Tibial artery (tissue), 4 donors: ENCODE measurements around the gene KRT79.

Experiments used
- DNase-seq, 2 donors: peaks; one replicate each; pipeline ENCODE4 v3.0.0-alpha.2; 2019
- H3K27ac ChIP-seq, 2 donors: fragments of 200-600 bp; sonication (generic) in 1 of 2; 1 replicate in 1 of 2; 2 replicates in 1 of 2; pipeline ENCODE4 v1.5.1; 2018 to 2019; ENCODE audit warnings: mild to moderate bottlenecking in 1 of 2
- H3K27me3 ChIP-seq, 2 donors: fragments of 200-600 bp; sonication (generic) in 1 of 2; one replicate each; pipeline versions ENCODE4 v1.5.1 to v1.6.0; 2016 to 2019
- H3K36me3 ChIP-seq, 3 donors: fragments of 200-600 bp; sonication (generic) in 2 of 3; one replicate each; pipeline ENCODE4 v1.5.1; 2016 to 2019; ENCODE audit warnings: mild to moderate bottlenecking in 2 of 3
- H3K4me1 ChIP-seq, 4 donors: fragments of 200-600 bp; sonication (generic) in 2 of 4; 1 replicate in 3 of 4; 2 replicates in 1 of 4; pipeline ENCODE4 v1.5.1; 2016 to 2019
- H3K4me3 ChIP-seq, 2 donors: fragments of 200-600 bp; sonication (generic) in 1 of 2; 1 replicate in 1 of 2; 2 replicates in 1 of 2; pipeline ENCODE4 v1.5.1; 2018 to 2019; ENCODE audit warnings: mild to moderate bottlenecking in 2 of 2
- H3K9me3 ChIP-seq, 3 donors: fragments of 200-600 bp; sonication (generic) in 1 of 3; one replicate each; pipeline ENCODE4 v1.5.1; 2016 to 2019
- intact Hi-C: fragments of 100-400 bp; cut with DNase I; formaldehyde crosslinking; loops from one replicate; pipeline ENCODE4 v1.15.0; 2023; ENCODE audit warnings: low total_unique reads
- TF ChIP-seq, protein P1 (sequence below), 2 experiments: fragments of 200-600 bp in 1 of 2; fragments of 450-650 bp in 1 of 2; IDR thresholded peaks; one replicate each; pipeline ENCODE4 v1.5.1; 2017 to 2019; ENCODE audit warnings: antibody characterized with exemption in 2 of 2, mild to moderate bottlenecking in 1 of 2, moderate library complexity in 1 of 2

The KRT79 gene

DNA sequence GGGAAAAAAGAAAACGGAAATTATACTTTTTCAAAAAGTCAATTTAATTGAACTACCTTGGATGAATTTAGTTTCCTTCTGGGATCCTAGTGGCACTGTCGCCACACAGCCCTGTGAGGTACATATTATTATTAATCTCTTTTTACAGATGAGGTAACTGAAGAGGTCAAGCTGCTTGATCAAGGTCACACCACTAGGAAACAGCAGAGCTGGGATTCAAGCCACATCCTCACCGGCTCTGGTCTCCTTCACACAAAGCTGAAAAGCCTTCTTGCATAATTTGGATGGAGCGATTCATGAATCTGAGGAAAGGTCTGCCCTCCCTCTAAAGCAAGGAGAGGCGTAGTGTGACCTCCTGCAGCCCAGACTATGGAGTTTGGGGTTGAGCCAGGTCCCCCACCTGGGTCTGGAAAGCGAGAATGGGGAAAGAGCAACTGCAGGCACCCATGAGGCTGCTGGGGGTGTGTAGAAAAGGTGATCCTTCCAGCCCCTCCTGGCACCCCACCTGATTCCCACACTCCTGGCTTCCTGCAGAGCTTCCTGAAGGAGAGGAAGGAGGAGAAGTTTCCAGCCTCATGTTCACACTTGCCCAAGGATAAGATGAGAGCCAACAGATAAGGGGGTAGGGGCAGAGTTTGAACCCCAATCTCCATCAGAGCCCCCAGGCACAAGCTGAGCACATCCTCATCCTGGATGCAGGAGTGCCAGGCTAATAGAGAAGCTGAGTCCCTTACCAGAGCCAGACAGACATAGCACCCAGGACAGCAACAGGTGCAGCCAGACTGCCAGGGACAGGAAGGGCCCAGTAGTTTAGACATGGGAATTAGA is 3.9 kb upstream of the KRT79 start:
- Histone ChIP-seq H3K36me3 (no peaks in the 10 kb centered on the region), H3K27me3 (peaks cover 0 to 40% of the 10 kb centered on the region in 2 donors), H3K4me3 (no peak overlapping the region), H3K27ac (no peak overlapping the region), H3K4me1 (no peaks in the 10 kb centered on the region), H3K9me3 (no peaks in the 10 kb centered on the region)
- intact Hi-C loops, result no loop called here
- TF ChIP-seq, protein P1, sequence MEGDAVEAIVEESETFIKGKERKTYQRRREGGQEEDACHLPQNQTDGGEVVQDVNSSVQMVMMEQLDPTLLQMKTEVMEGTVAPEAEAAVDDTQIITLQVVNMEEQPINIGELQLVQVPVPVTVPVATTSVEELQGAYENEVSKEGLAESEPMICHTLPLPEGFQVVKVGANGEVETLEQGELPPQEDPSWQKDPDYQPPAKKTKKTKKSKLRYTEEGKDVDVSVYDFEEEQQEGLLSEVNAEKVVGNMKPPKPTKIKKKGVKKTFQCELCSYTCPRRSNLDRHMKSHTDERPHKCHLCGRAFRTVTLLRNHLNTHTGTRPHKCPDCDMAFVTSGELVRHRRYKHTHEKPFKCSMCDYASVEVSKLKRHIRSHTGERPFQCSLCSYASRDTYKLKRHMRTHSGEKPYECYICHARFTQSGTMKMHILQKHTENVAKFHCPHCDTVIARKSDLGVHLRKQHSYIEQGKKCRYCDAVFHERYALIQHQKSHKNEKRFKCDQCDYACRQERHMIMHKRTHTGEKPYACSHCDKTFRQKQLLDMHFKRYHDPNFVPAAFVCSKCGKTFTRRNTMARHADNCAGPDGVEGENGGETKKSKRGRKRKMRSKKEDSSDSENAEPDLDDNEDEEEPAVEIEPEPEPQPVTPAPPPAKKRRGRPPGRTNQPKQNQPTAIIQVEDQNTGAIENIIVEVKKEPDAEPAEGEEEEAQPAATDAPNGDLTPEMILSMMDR (IDR thresholded peaks at IDR 0.05), result no peak
- no peak for DNase-seq

DNA sequence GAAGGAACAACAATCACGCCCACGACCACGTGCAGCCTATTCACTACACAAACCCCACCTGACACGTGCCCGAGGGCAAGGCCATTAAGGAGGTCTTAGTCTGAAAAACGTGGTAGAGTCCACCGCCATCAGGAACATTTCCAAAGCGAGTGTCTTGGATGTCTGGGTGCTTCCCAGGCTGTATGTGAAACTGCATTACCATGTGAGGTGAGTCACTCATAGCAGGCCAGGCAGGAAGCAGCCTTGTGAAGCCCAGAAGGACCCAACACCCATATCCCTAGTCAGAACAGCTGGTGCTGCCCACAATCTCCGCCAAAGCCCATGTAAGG is 3.3 kb upstream of the KRT79 start:
- Histone ChIP-seq H3K27ac (no peak overlapping the region), H3K4me3 (no peak overlapping the region), H3K9me3 (no peaks in the 10 kb centered on the region), H3K4me1 (no peaks in the 10 kb centered on the region), H3K27me3 (peaks cover 0 to 40% of the 10 kb centered on the region in 2 donors), H3K36me3 (no peaks in the 10 kb centered on the region)
- TF ChIP-seq, protein P1 (IDR thresholded peaks at IDR 0.05), result no peak
- intact Hi-C loops, result no loop called here
- DNase-seq, result no peak

DNA sequence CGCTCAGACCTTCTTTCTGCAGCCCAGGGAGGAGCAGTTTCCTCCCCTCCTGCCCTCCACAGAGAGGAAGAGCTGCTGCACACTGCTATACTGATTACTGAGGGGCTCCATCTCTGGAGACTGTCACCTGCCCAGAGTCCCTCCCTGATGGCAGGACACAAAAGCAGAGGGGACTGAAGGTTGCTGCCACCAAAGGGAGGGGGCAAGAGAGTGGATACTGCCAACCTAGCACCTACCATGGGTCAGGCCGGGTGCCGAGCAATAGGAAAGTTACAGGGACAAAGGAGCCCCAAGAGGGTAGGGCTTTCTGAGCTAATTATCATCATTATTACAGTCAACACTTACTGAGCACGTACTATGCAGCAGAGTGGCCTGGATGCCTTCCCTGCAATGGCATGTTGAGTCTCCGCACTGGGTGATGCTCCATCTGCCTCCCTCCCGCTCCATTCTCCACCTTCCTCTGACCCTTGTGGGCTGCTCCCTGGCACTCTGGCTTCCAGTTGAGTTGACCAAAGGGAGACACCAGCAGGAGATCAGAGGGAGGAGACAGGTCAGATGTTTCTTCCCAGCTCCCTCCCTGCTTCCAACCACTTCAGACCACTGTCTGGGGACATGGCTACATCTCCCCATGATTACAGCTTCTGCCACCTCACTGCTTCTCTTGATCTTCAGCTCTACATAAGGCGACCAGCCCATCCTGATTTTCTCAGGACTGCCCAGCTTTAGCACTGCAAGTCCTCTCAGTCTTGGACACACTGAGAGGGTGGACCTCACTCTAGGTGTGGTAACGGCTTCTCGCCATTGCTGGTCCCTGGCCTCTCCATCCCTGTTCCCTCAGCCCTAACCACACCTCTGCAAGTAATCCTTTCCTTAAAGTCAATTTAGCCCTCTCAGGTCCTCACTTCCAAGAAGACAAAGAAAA is 2.6 kb upstream of the KRT79 start:
- Histone ChIP-seq H3K36me3 (no peaks in the 10 kb centered on the region), H3K4me1 (no peaks in the 10 kb centered on the region), H3K4me3 (no peak overlapping the region), H3K27ac (no peak overlapping the region), H3K9me3 (no peaks in the 10 kb centered on the region), H3K27me3 (peaks cover 0 to 40% of the 10 kb centered on the region in 2 donors)
- DNase-seq, result no peak
- TF ChIP-seq, protein P1 (IDR thresholded peaks at IDR 0.05), result no peak
- intact Hi-C loops, result no loop called here

DNA sequence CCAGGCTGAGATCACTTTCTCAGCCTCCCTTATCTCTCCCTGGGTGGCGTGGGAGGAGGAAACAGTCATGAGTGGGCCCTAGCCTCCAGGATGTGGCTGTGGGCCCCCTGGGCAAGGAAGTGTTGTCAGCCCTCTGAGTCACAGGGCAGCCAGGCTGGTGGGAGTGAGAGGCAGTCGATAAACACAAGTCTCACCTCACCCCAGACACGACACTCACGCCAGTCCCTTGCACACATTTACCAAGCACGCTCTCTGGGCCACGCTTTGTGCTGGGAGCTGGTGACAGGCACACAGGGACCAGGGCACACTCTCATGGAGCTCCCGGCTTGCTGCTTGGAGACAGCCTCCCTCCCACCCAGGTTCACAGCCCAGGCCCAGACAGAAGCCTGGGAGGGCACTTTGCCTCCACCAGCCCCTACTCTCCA is 1.9 kb upstream of the KRT79 start:
- TF ChIP-seq, protein P1 (IDR thresholded peaks at IDR 0.05), result no peak
- peaks cover 0 to 40% of the 10 kb centered on the region in 2 donors for H3K27me3 ChIP-seq
- no peak overlapping the region for H3K27ac ChIP-seq
- intact Hi-C loops, result no loop called here
- no peaks in the 10 kb centered on the region for H3K4me1 ChIP-seq
- H3K36me3 ChIP-seq, result no peaks in the 10 kb centered on the region
- DNase-seq, result no peak
- H3K9me3 ChIP-seq, result no peaks in the 10 kb centered on the region
- no peak overlapping the region for H3K4me3 ChIP-seq

DNA sequence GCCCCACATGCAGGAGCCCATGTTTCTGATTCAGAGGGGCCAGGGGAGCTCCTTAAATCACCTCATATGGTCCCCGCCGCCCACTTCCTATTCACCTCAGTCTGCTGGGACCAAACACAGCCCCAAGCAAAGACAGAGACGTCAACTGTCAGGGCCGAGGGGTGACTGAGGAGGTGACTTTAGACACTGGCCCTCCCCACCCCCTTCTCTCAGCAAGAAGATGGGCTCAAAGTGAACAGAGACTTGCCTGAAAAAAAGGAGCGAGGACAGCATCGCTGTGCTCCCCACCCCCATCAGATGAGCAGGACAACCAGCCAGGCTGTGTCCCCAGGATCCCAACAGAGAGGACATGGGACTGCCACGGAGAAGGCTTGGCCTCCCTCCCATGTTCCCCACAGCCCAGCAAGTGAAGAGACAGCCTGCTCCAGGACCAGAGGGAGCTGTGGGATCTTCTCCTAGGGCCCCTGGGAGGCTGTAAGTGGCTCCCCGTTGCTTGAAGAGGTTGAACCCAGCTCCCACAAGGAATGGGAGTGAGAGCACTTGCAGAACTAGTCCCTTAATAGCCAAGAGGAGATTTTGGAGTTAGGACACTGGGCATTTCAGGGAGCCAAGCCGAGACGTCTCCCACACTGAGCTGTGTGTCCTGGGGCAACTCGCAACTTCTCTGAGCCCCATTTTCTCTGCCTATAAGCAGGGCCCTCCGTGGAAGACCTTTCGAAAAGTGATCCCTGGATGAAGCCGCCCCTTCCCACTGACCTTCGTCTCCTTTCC is 1.3 kb upstream of the KRT79 start:
- no peak for DNase-seq
- intact Hi-C loops, result no loop called here

More for the DNA sequence above, 1.3 kb upstream of the KRT79 start:
- TF ChIP-seq, protein P1 (IDR thresholded peaks at IDR 0.05), result no peak
- no peaks in the 10 kb centered on the region for H3K4me1 ChIP-seq
- no peak overlapping the region for H3K27ac ChIP-seq
- peaks cover 0 to 40% of the 10 kb centered on the region in 2 donors for H3K27me3 ChIP-seq
- no peak overlapping the region for H3K4me3 ChIP-seq
- no peaks in the 10 kb centered on the region for H3K36me3 ChIP-seq
- no peaks in the 10 kb centered on the region for H3K9me3 ChIP-seq
